CD14-positive monocyte (primary cell): ENCODE data around the gene ST7. TPM values are rescaled to one million over a fixed set of nuclear protein-coding genes. Genes with fewer than 3 reads are reported as not detected.

Experiments used
- DNase-seq, 3 donors: peaks; one replicate each; pipeline ENCODE4 v3.0.0-alpha.2; 2011 to 2022
- H2AFZ ChIP-seq: 2 replicates; pipeline ENCODE4 v1.6.0; 2012; ENCODE audit warnings: mild to moderate bottlenecking, low read depth, low read length, inconsistent platforms; ENCODE audit not compliant: insufficient read depth, poor library complexity, severe bottlenecking
- H3K27ac ChIP-seq, 2 donors: 1 replicate in 1 of 2; 2 replicates in 1 of 2; pipeline ENCODE4 v1.5.1; 2012 to 2013; ENCODE audit warnings: low read length in 2 of 2, control low read depth in 1 of 2, inconsistent platforms in 1 of 2, low read depth in 1 of 2, mild to moderate bottlenecking in 1 of 2
- H3K27me3 ChIP-seq, 2 donors: one replicate each; pipeline versions ENCODE4 v1.6.0 to v1.6.1; 2011 to 2013; ENCODE audit warnings: low read length in 2 of 2; ENCODE audit not compliant: control insufficient read depth in 2 of 2, insufficient read depth in 2 of 2
- H3K36me3 ChIP-seq, 2 donors: replicated peaks in 1 of 2; 1 replicate in 1 of 2; 2 replicates in 1 of 2; pipeline versions ENCODE4 v1.5.1 to v1.6.1; 2012 to 2013; ENCODE audit warnings: low read length in 2 of 2, control low read depth in 1 of 2, inconsistent platforms in 1 of 2, mild to moderate bottlenecking in 1 of 2; ENCODE audit not compliant: insufficient read depth in 2 of 2, control insufficient read depth in 1 of 2
- H3K4me1 ChIP-seq, 2 donors: 1 replicate in 1 of 2; 2 replicates in 1 of 2; pipeline versions ENCODE4 v1.5.1 to v1.6.1; 2012 to 2013; ENCODE audit warnings: low read length in 2 of 2, control low read depth in 1 of 2, inconsistent platforms in 1 of 2, mild to moderate bottlenecking in 1 of 2, moderate library complexity in 1 of 2; ENCODE audit not compliant: insufficient read depth in 2 of 2, control insufficient read depth in 1 of 2
- H3K4me2 ChIP-seq: replicated peaks from 2 replicates; pipeline ENCODE3; 2012; ENCODE audit warnings: low read length, moderate library complexity, mild to moderate bottlenecking; ENCODE audit not compliant: poor library complexity, severe bottlenecking; ENCODE audit errors: extremely low read depth
- H3K4me3 ChIP-seq, 3 experiments: fragments of 200-600 bp in 1 of 3; sonication (generic) in 1 of 3; replicated peaks in 1 of 3; 1 replicate in 2 of 3; 2 replicates in 1 of 3; pipeline ENCODE4 v1.5.1; 2011 to 2013; ENCODE audit warnings: low read length in 3 of 3, mild to moderate bottlenecking in 3 of 3, control low read depth in 2 of 3, low read depth in 2 of 3, inconsistent platforms in 1 of 3, moderate library complexity in 1 of 3
- H3K79me2 ChIP-seq: 2 replicates; pipeline ENCODE4 v1.6.0; 2012; ENCODE audit warnings: mild to moderate bottlenecking, control low read depth, inconsistent platforms, low read length, moderate library complexity; ENCODE audit not compliant: insufficient read depth
- H3K9ac ChIP-seq: 2 replicates; pipeline ENCODE4 v1.6.0; 2017; ENCODE audit warnings: low read length, mild to moderate bottlenecking; ENCODE audit not compliant: insufficient read depth, poor library complexity, severe bottlenecking
- H3K9me3 ChIP-seq, 2 donors: replicated peaks in 1 of 2; 1 replicate in 1 of 2; 2 replicates in 1 of 2; pipeline versions ENCODE4 v1.5.1 to v1.6.1; 2012 to 2013; ENCODE audit warnings: low read length in 2 of 2, control low read depth in 1 of 2; ENCODE audit not compliant: control insufficient read depth in 1 of 2, insufficient read depth in 1 of 2
- H4K20me1 ChIP-seq: 2 replicates; pipeline ENCODE4 v1.6.0; 2012; ENCODE audit warnings: mild to moderate bottlenecking, low read length, control low read depth, moderate library complexity; ENCODE audit not compliant: insufficient read depth
- H3K27ac Mint-ChIP-seq, 7 donors: one replicate each; pipeline ENCODE4 v1.8.0; 2020; ENCODE audit warnings: mild to moderate bottlenecking in 7 of 7, mixed read lengths in 7 of 7, moderate library complexity in 6 of 7, inconsistent platforms in 2 of 7
- H3K27me3 Mint-ChIP-seq, 3 donors: one replicate each; pipeline ENCODE4 v1.8.0; 2021 to 2022; ENCODE audit warnings: low read depth in 3 of 3, mild to moderate bottlenecking in 3 of 3, mixed read lengths in 3 of 3, moderate library complexity in 3 of 3, inconsistent platforms in 1 of 3
- H3K36me3 Mint-ChIP-seq, 2 donors: one replicate each; pipeline ENCODE4 v1.8.0; 2020; ENCODE audit warnings: mixed read lengths in 2 of 2, inconsistent platforms in 1 of 2, mild to moderate bottlenecking in 1 of 2
- H3K4me1 Mint-ChIP-seq: one replicate; pipeline ENCODE4 v1.8.0; 2020; ENCODE audit warnings: mild to moderate bottlenecking, mixed read lengths
- H3K4me3 Mint-ChIP-seq, 2 donors: one replicate each; pipeline ENCODE4 v1.8.0; 2020; ENCODE audit warnings: mild to moderate bottlenecking in 2 of 2, mixed read lengths in 2 of 2, moderate library complexity in 1 of 2
- H3K9me3 Mint-ChIP-seq, 7 donors: one replicate each; pipeline ENCODE4 v1.8.0; 2020 to 2022; ENCODE audit warnings: mixed read lengths in 7 of 7, mild to moderate bottlenecking in 6 of 7, moderate library complexity in 6 of 7, inconsistent platforms in 2 of 7
- CTCF ChIP-seq: fragments of 200-600 bp; IDR thresholded peaks from one replicate; pipeline ENCODE4 v1.8.0; 2022; ENCODE audit warnings: antibody characterized with exemption, mild to moderate bottlenecking
- WGBS: methylation state at CpG from one replicate; pipeline ENCODE4 v1.1.5; 2013; ENCODE audit warnings: missing lambda C conversion rate; ENCODE audit not compliant: insufficient coverage; 5-methylcytosine and 5-hydroxymethylcytosine counted together
- intact Hi-C, 2 donors: fragments of 100-400 bp; cut with micrococcal nuclease; formaldehyde crosslinking; loops; one replicate each; pipeline versions ENCODE4 v1.15.0 to v1.15.1; 2023
- polyA plus RNA-seq, 3 donors: library from polyadenylated mRNA; depleted of rRNA in 1 of 3; unstranded in 2 of 3; stranded (reverse) in 1 of 3; fragments of 300-500 nt in 2 of 3; fragments of >200 nt in 1 of 3; fragmentation: Illumina TruSeq in 2 of 3; gene quantifications; 1 replicate in 2 of 3; 2 replicates in 1 of 3; pipeline ENCODE4 v1.2.3, GENCODE V29; 2012 to 2021

Gene ST7
- polyA plus RNA-seq, 3 donors = 3.6 to 5.5 (median 4.1) TPM

- no peaks in the 10 kb centered on the region for H3K79me2 ChIP-seq
- no peaks in the 10 kb centered on the region for H4K20me1 ChIP-seq
- no peak overlapping the region for H3K4me2 ChIP-seq
- no peak for DNase-seq
- no peaks in the 10 kb centered on the region for H3K4me1 ChIP-seq
- intact Hi-C loops = no loop called here
- no peak overlapping the region for H3K9ac ChIP-seq
- peaks cover 2% of the 10 kb centered on the region for H3K4me1 Mint-ChIP-seq
- H3K27me3 Mint-ChIP-seq = no peaks in the 10 kb centered on the region
- H2AFZ ChIP-seq = no peak overlapping the region
- H3K4me3 Mint-ChIP-seq = no peak overlapping the region
- TF ChIP-seq CTCF = no peak
- H3K27me3 ChIP-seq = no peaks in the 10 kb centered on the region
- H3K36me3 Mint-ChIP-seq = peaks cover 8 to 11% of the 10 kb centered on the region in 2 donors
- no peak overlapping the region for H3K27ac ChIP-seq
- WGBS = 100% methylated on average over 1 of the region's 3 CpGs
- H3K9me3 ChIP-seq = no peaks in the 10 kb centered on the region
- no peak overlapping the region for H3K27ac Mint-ChIP-seq
- H3K9me3 Mint-ChIP-seq = no peaks in the 10 kb centered on the region
- H3K4me3 ChIP-seq = no peak overlapping the region
- H3K36me3 ChIP-seq = peaks cover 3% of the 10 kb centered on the region in 2 donors
Observed at GRCh38 chr7:117185124-117185523, 231.8 kb downstream of the ST7 start.

GRCh38 chr7:117186218-117187010 lies 233.1 kb downstream of the ST7 start:
- H3K36me3 Mint-ChIP-seq = peaks cover 12 to 17% of the 10 kb centered on the region in 2 donors
- no peaks in the 10 kb centered on the region for H3K9me3 Mint-ChIP-seq
- intact Hi-C loops = no loop called here
- no peak overlapping the region for H3K4me2 ChIP-seq
- H4K20me1 ChIP-seq = no peaks in the 10 kb centered on the region
- H3K27me3 ChIP-seq = no peaks in the 10 kb centered on the region
- peaks cover 3 to 12% of the 10 kb centered on the region in 2 donors for H3K36me3 ChIP-seq
- H3K9ac ChIP-seq = no peak overlapping the region
- no peak overlapping the region for H3K4me3 ChIP-seq
- H3K4me1 ChIP-seq = no peaks in the 10 kb centered on the region
- H3K9me3 ChIP-seq = no peaks in the 10 kb centered on the region
- no peaks in the 10 kb centered on the region for H3K79me2 ChIP-seq
- H3K27me3 Mint-ChIP-seq = no peaks in the 10 kb centered on the region
- peaks cover 2% of the 10 kb centered on the region for H3K4me1 Mint-ChIP-seq
- no peak for DNase-seq
- no peak overlapping the region for H3K27ac ChIP-seq
- H2AFZ ChIP-seq = no peak overlapping the region
- H3K4me3 Mint-ChIP-seq = no peak overlapping the region
- no peak for TF ChIP-seq CTCF
- H3K27ac Mint-ChIP-seq = peak overlapping the region in 2 of 7 donors; percentile 9 to 57
- WGBS = 100% methylated on average over 5 of the region's 7 CpGs
